Stimulated activated CD8-positive, alpha-beta memory T cell treated with anti-CD3 and anti-CD28 coated beads, Interleukin-4, amount 100 ng/mL, for 4 hours (primary cell): ENCODE data around the gene MOB3B.
"Not testable (repeated sequence)": the region's sequence is repeated elsewhere in the genome, so short reads cannot be mapped to it uniquely, and the experiment has no call there.

ENCODE experiments used
- DNase-seq, 2 donors: peaks; one replicate each; pipeline ENCODE4 v3.0.0-alpha.2; 2020; ENCODE audit warnings: low read depth in 2 of 2, low spot score in 1 of 2

Gene MOB3B

DNA sequence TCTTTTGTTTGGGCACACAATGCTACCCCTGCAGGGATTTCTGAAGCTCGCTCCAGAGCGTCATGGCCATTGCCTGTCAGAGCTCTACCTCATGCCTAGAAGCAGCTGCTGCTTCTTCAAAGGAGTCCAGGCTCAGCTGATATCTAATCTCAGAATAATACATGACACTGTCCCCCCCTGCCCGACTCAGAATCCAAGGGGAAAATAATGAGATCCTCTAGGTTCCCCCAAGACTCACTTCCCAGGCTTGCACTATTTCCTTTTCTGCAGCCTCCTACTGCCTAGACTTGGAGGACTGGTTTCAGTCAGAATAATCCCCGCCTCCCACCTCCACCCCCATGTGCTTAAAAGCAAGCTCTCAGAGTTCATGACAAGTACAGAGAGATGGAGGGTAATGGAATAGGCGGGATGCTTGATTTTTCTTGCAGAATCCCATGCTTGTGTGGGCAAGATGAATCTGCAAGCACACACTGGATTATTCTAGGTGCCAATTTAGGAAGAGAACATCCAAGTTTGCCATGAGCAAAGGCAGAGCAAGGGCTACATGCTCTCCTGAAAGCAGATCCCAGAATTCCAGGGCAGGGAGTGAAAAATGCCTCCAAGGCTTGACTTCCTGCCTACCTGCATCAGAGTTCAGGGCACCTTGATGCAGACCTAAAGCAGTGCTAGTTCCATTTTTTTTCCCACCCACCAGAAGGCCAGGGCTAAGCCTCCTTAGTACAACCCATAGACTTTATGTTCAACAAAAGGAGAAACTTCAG lies 102.9 kb downstream of the MOB3B start:
- no peak for DNase-seq

DNA sequence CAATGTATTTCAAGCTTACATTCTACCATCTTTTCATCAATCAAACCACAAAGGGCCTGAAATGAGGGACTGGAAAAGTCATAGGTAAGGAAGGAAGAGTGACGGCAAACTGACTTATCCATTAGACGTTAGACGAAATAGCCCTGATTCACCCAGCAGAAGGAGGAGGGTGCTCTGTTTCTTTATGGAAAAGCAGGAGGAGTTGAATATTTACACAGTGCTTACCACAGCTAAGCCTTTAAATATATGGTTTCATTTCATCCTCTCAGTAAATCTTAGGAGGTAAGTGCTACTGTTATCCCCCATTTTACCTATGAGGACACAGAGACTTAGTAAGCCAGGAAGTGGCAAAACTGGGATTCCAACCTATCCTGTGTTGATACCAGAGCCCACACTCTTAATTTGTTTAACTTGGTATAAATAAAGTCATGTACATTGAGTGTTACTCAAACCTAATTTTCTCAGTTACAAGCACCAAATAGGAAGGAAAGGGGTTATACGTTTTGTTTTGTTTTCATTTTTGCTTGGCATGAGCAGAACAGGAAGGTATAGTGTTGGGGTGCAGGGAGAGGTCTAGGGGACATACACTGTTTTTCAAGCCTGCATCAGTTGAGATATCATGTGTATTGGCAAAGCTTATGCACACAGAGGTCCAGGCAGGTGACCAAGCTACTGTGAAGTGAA lies 103.6 kb downstream of the MOB3B start:
- DNase-seq, result no peak

DNA sequence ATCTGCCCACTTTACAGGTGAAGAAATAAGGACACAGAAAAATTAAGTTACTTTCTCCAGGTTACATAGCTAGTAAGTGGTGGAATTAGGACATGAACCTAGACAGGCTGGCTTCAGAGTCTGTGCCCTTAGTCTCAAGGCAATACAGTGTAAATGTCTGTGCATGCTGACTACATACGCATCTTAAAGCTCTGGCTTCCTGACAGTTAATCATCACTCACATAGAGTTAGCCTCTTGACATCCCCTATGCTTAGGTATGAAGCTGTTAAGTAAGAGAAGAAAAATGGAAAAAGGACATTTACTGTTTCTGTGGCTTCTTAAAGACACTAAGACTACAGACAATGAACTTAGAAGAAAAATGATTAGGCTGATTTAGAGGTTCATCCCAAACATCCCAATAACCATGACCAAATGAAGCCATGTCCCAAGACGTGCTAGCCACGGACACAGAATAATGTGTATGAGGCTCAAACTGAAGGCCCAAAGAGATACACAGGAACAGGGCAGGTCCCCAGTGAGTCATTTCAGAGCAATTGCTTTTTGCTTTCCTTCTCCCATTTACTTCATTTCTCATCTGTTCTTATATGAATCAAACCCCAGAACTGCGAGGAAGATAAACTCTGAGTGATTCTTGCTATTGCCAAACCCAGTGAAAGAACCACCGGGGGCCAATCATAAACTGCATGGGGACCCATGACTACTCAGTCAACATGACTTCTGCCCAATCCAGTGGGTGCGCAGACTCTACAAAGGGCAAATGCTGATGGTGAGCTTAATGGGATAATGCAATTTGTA lies 105.5 kb downstream of the MOB3B start:
- no peak for DNase-seq

DNA sequence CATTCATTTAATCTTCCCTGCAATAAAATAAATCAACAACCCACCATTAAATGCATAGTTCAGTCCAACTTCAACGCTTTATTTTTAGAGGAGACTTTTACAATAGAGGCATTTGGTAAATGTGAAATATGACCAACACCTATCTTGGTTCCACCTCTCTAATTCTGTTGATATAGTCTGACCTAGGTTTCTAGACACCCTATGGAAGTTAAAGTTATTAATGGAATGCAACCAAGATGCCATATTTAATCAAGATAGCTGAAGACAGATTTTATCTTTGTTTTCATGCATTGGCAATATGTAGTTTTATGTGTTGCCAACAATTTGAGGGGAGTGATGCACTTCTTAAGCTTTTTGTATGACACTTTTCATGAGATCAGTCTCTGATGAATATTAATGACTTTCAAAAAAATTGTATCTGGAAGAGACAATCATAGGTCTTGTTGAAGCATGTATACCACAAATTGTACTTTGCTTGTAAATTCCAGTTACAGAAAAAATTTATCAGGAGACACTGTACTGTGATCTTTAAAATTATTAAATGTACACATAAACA lies 107.3 kb downstream of the MOB3B start:
- no peak for DNase-seq

DNA sequence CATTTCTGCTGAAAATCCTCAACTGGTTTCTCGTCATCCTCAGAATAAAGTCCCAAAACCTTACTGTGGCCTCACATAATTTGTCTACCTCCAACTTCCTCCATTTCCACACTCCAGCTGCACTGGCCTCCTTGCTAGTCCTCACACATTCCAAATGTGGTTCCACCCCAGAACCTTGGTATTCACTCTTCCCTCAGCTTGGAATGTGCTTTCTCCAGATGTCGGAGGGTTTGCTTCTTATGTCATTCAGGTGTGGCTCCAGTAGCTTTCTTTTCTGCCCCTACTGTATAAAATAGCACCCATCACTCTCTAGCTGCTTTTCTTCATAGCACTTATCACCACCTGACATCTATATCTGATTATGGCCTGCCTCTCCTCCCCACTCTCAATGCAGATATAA lies 108.0 kb downstream of the MOB3B start:
- DNase-seq, result no peak

DNA sequence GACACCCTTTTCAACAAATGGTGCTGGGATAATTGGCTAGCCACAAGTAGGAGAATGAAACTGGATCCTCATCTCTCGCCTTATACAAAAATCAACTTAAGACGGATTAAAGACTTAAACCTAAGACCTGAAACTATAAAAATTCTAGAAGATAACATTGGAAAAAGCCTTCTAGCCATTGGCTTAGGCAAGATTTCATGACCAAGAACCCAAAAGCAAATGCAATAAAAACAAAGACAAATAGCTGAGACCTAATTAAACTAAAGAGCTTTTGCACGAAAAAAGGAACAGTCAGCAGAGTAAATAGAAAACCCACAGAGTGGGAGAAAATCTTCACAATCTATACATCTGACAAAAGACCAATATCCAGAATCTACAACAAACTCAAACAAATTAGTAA lies 110.1 kb downstream of the MOB3B start:
- not testable (repeated sequence) for DNase-seq

DNA sequence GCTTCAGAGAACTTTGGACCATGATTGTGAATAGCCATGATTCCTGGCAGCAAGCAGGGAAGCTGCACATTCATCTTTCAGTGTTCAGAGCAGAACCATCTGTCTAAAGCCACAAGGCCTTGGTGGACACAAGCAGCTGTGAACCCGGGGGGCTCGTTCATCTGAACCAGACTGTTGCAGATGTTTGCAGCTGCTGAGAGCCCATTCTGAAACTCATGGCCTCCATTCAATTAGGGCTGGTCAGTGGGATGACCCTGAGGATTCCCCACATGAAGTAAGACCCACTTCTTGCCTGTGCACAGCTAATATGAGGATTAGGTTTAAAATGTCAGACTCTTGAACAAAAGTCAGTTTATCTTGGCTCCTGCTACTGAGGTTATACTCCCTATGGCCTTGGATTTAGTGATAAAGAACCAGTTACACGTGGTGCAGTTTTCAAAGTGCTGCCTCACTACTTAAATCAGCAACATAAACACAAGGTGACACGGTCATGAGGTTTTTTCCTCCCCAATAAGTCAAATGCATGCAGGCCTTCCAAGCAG lies 115.3 kb downstream of the MOB3B start:
- no peak for DNase-seq

DNA sequence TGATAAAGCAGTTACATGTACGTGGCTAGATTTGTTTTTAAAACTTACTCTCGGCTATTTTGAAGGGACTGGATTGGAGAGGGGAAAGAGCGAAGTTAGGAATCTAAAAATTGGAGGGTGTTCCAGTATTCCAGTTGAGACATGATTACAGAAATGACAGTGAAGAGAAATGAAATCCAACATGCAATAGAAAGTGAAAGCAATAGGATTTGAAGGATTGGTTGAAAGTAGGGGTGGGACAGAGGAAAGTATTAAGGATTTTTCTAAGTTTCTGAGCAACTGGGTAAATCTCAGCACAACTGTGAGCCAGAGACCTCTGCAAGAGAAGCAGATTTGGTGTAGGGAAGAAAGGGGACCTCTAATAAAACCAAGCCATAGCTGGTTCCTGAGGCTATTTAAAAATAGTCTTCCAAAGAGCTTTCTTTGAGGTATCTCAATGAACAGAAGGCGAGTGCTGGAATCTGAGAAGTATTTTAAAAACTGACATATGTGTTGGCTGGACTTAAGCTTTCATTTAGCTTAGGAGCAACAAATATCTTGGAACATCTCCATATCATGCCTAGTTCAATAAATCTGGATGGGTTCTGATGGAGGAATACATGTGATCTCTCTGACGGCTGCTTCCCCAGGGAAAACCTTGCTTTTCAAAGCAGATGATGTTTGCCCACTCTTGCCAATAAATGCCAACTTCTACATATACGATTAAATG lies 115.9 kb downstream of the MOB3B start:
- no peak for DNase-seq

DNA sequence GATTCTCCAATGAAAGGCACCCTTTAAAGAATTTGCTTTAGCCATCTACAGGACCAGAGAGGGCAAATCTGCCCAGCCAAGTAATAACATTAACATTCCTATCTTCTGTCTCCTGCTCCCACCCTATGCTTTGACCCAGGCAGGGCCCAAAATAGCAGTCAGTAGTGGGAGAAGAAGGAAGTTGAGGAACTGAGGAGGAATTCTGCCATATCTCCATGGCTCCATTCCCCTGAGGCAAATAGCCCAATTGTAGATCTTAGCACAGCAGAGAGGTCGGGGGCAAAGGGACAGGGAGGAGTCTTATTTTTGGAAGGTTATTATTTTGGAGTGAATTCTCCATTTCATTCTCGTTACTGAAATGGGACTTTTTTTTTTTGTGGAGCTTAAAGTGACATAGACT lies 116.7 kb downstream of the MOB3B start:
- DNase-seq, result no peak

DNA sequence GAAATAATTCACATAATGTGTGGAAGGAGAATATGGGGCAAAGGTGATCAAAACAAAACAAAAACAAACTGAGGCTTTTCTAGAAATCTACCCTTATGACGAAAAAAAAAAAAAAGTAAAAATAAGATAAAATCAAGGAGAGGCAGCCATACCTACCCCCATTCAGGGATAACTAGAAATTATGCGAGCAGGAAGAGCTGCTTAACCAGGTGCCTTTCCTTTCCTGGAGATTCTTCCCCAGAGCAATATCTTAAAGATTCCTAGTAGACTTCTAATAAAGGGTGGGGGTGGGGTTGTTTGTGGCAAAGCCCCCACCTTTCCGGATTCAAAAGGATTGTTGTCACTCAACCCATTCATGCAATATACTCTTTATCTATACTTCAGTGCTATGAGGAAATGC lies 117.5 kb downstream of the MOB3B start:
- no peak for DNase-seq

DNA sequence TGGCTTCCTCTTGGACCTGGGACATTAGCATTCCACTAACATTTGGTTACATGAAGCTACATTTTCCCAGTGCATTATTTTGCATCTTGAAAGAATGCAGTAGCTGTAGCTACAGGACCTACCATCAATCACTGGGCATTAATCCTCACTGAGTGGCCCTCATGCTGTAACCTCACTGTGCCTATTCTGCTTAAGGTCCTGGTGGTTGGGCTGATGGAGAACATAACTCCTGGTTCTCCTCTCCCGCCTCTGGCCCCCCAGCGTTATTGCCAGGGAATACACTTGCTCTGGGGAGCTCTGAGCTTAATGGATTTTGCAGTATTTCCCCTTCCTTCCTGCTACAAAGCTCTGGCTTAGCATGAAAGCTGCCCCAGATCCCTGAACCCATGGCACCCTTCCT lies 121.1 kb downstream of the MOB3B start:
- no peak for DNase-seq

DNA sequence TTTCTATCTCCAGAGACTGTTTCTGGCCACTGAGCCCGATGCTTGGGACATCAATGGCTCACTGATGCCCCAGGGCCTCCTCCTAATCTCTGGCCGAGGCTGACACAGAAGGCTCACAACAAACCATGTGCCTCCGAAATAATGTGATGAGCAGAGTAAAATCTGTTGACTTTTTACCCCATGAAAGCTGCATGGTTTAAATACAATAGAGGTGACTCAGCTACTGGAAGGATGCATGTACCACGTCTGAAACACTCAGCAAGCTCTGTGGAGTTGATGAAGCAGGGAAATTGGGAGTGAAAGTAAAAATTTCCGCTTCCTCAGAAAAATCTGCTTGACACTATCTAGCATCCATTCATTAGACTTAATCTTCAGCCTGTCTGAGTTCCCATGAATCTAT lies 121.6 kb downstream of the MOB3B start:
- DNase-seq, result no peak

DNA sequence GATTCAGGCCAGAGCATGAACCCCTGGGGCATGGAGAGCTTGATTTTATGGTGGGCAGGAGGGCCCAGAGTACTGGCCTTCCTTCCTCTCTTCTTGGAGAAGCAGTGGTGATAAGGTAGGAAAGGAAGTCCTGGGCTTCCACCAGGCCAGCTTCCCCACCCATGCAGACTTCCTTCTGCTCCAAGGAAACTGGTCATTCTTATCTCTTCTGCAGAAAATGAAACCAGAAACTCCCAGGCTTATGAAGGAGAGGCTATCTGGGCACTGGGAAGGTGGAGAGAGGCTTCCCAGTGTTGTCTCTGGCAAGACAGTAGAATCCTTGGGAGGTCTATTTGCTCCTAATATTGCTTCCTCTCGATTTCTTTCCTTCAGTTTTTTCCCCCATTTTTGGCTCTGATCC lies 122.1 kb downstream of the MOB3B start:
- no peak for DNase-seq

DNA sequence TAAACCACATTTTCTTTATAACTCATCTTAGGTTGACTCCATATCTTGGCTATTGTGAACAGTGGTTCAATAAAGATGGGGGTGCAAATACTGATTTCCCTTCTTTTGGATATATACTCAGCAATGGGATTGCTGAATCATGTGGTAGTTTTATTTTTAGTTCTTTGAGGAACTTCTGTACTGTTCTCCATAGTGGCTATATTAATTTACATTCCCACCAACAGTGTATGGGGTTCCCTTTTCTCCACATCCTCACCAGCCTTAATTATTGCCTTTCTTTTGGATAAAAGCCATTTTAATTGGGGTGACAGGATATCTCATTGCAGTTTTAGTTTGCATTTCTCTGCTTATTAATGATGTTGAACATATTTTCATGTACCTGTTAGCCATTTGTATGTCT lies 125.0 kb downstream of the MOB3B start:
- no peak for DNase-seq

DNA sequence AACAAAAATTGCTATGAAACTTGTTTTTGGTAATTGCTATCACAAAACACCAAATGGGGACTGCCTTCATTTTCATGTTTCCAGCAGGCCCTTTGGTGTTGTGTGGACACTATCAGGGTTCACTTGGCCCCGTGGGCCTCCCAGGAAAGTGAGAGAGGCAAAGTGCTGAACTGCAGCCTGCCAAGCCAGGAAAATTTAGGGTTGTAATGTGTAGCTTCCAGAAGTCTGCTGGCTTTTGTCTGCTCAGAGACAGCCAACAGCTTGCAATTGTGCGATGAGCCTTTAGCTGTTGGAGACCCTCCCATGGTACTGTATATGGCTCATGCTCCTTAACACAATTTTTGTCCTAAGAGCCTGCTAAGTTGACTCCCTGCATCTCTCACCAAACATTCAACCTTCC lies 127.0 kb downstream of the MOB3B start:
- DNase-seq, result no peak

DNA sequence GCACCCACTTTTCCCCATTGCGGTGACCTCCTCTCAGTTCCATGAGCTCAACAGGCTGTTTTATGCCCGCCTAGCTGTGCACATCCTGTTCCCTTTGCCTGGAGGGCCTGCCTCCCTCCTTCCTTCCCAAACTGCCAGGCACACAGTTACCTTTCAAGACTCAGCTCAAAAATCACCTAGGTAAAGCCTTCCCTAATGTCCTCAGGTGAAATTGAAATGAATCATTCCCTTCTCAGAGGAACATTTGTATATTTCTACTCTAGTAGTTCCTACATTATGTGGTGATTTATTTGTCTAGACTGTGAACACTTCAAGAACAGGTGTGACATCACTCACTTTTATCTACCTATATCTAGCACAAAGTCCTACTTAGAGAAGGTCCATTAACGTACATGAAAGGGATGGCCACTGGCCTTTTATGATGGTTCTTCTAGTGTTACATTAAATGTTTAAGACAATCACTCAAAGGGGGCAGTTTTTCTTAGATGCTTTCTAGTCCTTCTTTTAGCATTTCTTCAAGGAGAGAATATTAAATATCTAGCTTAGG lies 129.2 kb downstream of the MOB3B start:
- DNase-seq, result no peak

DNA sequence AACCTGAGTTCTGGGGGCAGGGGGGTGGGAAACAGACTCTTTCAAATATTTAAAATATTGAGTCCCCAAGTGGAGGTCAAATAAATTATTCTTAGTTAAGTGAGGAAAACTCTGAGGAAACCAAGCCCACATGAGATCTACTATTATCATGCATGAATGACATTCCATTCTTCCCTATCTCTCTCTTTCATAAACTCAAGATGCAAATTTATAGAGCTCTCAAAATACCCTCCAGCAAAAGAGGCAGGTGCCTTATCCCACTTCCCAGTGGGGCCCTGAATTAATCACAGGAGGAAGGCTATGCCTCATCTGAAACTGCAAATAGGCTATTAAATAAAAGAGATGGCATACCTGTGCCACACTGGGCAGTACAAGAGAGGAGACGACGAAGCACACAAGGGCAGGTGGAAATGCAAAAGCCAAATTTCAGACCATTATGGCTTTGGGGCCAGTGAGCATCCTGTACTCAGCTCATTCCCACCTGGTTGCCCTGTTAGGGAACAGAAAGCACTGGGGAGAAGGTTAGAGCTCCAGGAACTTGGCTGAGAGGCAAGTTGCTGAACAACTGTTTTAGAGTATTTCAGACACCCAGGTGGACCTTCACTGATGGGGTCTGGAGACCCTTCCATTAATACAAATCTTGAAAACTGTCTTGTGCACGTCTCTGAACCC lies 130.5 kb downstream of the MOB3B start:
- no peak for DNase-seq

DNA sequence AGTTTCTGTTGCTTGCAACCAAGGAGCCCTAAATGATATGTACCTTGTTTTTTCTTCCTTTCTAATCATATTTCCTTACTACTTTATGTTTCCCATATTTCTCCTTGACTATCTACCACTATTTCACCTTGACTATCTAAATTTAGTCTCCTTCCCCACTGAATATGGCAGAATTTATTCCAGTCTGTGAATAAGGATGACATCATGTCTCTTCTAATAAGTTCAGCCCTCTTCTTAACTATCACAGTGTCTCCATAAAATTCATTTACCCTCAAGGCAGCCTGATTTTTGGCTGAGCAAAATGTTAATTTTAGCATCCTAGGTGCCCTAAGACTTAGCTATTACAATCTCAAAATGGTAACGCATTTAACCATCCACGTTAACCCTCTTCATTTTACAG lies 133.1 kb downstream of the MOB3B start:
- DNase-seq, result no peak

DNA sequence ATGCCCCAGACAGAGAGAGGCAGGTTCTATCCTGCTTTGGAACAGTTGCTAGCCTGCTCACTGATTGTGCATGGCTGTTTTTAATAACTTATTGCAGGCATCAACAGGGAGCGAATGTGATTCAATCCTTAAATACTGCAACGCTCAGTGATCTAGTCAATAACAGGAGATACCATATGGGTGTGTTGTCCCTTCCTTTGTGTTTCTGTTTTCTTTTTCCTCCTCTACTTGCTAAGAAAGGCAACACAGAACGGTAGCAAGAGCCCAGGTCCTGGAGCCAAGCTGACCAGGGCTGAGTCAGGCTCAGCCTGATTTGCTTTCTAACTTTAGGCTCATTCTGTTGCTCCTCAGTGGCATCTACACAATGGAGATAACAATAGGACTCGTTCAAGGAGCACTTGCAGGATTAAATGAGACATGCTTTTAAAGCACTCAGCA lies 134.1 kb downstream of the MOB3B start:
- no peak for DNase-seq

DNA sequence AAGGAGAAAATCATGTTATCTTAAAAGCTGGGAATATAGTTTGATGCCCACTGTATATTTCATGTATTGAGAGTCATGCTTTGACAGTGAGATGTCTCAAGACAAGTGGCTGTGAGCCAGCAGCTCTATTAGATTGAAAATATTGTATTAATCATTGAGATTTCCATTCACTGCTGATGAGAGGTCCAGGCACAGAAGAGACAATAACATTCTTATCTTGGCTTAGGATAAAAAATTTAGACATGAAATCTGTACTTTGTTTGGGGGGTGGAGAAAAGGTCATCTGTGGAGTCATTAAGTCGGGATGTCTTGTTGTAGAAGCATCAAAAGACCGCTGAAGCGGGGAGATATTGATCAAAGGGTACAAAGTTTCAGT lies 134.8 kb downstream of the MOB3B start:
- no peak for DNase-seq
